ENCODE data around the gene RNF6. TPM values are rescaled to one million over a fixed set of nuclear protein-coding genes. Genes with fewer than 3 reads are reported as not detected.

RNF6 gene
- total RNA-seq, 1 experiment from 2014 or later, result 33.2 TPM

- TF ChIP-seq POLR2AphosphoS5 (IDR thresholded peaks at IDR 0.05; ENCODE audit: low read depth, low read length) (no peak), SIN3A (IDR thresholded peaks at IDR 0.05; ENCODE audit: low read depth) (no peak), ATF3 (IDR thresholded peaks at IDR 0.05) (no peak), CEBPB (IDR thresholded peaks at IDR 0.05; ENCODE audit: low read depth) (no peak), CBX3 (IDR thresholded peaks at IDR 0.05; ENCODE audit: low read depth) (no peak), SP1 (IDR thresholded peaks at IDR 0.05; ENCODE audit: low read depth) (no peak)
Measured at GRCh38 chr13:26216042-26216441, 6.1 kb downstream of the RNF6 start (continued).

DNA sequence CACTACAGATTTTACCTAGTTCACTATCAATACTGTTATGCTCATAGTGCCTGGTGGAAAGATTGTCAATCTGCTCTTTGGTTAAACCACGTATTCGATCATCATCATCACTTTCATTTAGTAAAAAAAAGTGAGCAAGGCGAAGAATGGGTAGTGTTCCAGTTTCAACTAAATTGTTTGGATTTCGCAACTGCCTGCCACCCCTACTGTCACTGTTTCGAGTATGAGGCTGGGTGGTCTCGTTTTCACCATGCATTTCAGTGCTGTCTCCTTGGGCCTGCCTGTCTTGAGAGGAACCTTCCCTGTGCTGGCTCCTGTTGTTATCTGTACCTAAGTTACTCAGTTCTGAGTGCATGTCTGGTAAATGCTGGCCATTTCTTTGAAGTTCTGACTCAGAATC, 8.1 kb downstream of the RNF6 start:
- Histone ChIP-seq H3K27me3 (ENCODE audit: insufficient read depth, low read length) (no peaks in the 10 kb centered on the region), H3K9ac (ENCODE audit: low read length) (no peak overlapping the region), H3K4me2 (ENCODE audit: low read length) (no peak overlapping the region), H4K20me1 (ENCODE audit: insufficient read depth) (no peaks in the 10 kb centered on the region), H3K4me3 (replicated peaks in 1 of 2; ENCODE audit: low read depth in 1 of 2, low read length in 2 of 2) (no peak overlapping the region), H3K27ac (ENCODE audit: low read depth, low read length) (no peak overlapping the region), H3K4me1 (ENCODE audit: control insufficient read depth in 1 of 2, insufficient read depth in 2 of 2, low read length in 2 of 2) (no peaks in the 10 kb centered on the region), H3K9me2 (ENCODE audit: insufficient read depth) (no peaks in the 10 kb centered on the region), H3K9me3 (ENCODE audit: control insufficient read depth in 1 of 2, insufficient read depth in 1 of 2, low read depth in 1 of 2, low read length in 2 of 2) (no peaks in the 10 kb centered on the region), H2AFZ (ENCODE audit: low read depth, low read length, poor library complexity, severe bottlenecking) (no peak overlapping the region), H3K79me2 (ENCODE audit: insufficient read depth, low read length) (peaks cover 4% of the 10 kb centered on the region; the same call in 1 of the 2 replicates), H3K36me3 (ENCODE audit: control insufficient read depth in 1 of 2, insufficient read depth in 2 of 2, low read length in 2 of 2) (peaks cover 43 to 72% of the 10 kb centered on the region in 2 experiments)
- ChIA-PET RAD21 (ENCODE audit: low non-redundant PET in 1 of 2, low total read pairs in 2 of 2, uncharacterized antibody in 2 of 2, unreplicated experiment in 2 of 2) (no interaction called here), CTCF (no interaction called here), POLR2A (no interaction called here)
- no peak for ATAC-seq
- TF ChIP-seq EZH2 (IDR thresholded peaks at IDR 0.05) (no peak), TCF7L2 (IDR thresholded peaks at IDR 0.05; ENCODE audit: borderline replicate concordance, extremely low read depth, insufficient read depth, insufficient read length) (no peak), FOSL1 (IDR thresholded peaks at IDR 0.05; ENCODE audit: low read depth) (no peak), JUND (IDR thresholded peaks at IDR 0.05) (no peak), ELF1 (IDR thresholded peaks at IDR 0.05; ENCODE audit: borderline replicate concordance, low read depth) (no peak)
- DNase-seq (ENCODE audit: low read depth, low spot score), result no peak
- no TSS peak for BruUV-seq (replicated peaks)
- intact Hi-C loops (cut with micrococcal nuclease), result no loop called here

DNA sequence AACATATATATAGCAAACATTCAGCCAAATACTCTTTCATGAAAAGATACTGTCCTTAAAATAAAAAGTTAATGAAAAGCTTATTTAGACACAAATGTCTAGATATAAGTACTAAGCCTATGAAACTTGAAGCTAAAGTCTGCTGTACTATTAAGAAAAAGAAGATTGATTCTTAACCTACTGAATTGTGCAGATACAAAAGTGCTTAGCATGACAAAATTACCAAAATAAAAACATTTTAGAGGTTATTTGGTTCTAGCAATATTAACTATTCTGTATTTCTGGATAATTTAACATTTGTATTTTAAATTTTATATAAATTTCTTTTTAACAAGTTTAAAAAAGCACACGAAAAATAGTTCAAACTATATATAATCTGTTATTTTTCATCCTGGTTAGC, 8.8 kb downstream of the RNF6 start:
- no peaks in the 10 kb centered on the region for H3K27me3 ChIP-seq (ENCODE audit: insufficient read depth, low read length)
- intact Hi-C loops (cut with micrococcal nuclease), result no loop called here
- ChIA-PET CTCF (no interaction called here), RAD21 (ENCODE audit: low non-redundant PET in 1 of 2, low total read pairs in 2 of 2, uncharacterized antibody in 2 of 2, unreplicated experiment in 2 of 2) (no interaction called here), POLR2A (interaction anchor here (0.9 kb wide), 1 partner anchor 9 kb away, joined by 3 read pairs; the partner anchor contains the start of gene RNF6)
- peaks cover 41 to 66% of the 10 kb centered on the region in 2 experiments for H3K36me3 ChIP-seq (ENCODE audit: control insufficient read depth in 1 of 2, insufficient read depth in 2 of 2, low read length in 2 of 2)
- no peak overlapping the region for H3K4me2 ChIP-seq (ENCODE audit: low read length)
- DNase-seq (ENCODE audit: low read depth, low spot score) (no peak), ATAC-seq (no peak)
- BruUV-seq (replicated peaks), result no TSS peak
- H3K27ac ChIP-seq (ENCODE audit: low read depth, low read length), result no peak overlapping the region
- H3K9me3 ChIP-seq (ENCODE audit: control insufficient read depth in 1 of 2, insufficient read depth in 1 of 2, low read depth in 1 of 2, low read length in 2 of 2), result no peaks in the 10 kb centered on the region
- peaks cover 4% of the 10 kb centered on the region; the same call in 1 of the 2 replicates for H3K79me2 ChIP-seq (ENCODE audit: insufficient read depth, low read length)
- H2AFZ ChIP-seq (ENCODE audit: low read depth, low read length, poor library complexity, severe bottlenecking), result no peak overlapping the region
- no peak overlapping the region for H3K4me3 ChIP-seq (replicated peaks in 1 of 2; ENCODE audit: low read depth in 1 of 2, low read length in 2 of 2)
- H4K20me1 ChIP-seq (ENCODE audit: insufficient read depth), result no peaks in the 10 kb centered on the region
- H3K9ac ChIP-seq (ENCODE audit: low read length), result no peak overlapping the region
- TF ChIP-seq YY1 (IDR thresholded peaks at IDR 0.05; ENCODE audit: extremely low read depth, insufficient replicate concordance, low read depth, low read length), result no peak
- TF ChIP-seq EGR1 (IDR thresholded peaks at IDR 0.05; ENCODE audit: low read depth), result no peak
- H3K9me2 ChIP-seq (ENCODE audit: insufficient read depth), result no peaks in the 10 kb centered on the region
- no peaks in the 10 kb centered on the region for H3K4me1 ChIP-seq (ENCODE audit: control insufficient read depth in 1 of 2, insufficient read depth in 2 of 2, low read length in 2 of 2)
